ENCODE measurements around the gene HCFC2.

HCFC2 gene

GRCh38 chr12:104050436-104050835 lies 13.9 kb upstream of the HCFC2 start:
- no peaks in the 10 kb centered on the region for H3K9me3 ChIP-seq
- TF ChIP-seq CTCF (IDR thresholded peaks at IDR 0.05) = no peak
- H3K36me3 ChIP-seq = no peaks in the 10 kb centered on the region
- H3K4me1 ChIP-seq (ENCODE audit: control insufficient read depth in 1 of 2, insufficient read depth in 1 of 2, low read depth in 1 of 2, low read length in 1 of 2) = peaks cover 0 to 7% of the 10 kb centered on the region in 2 experiments
- H3K4me3 ChIP-seq (ENCODE audit: low read depth in 1 of 2, low read length in 1 of 2) = no peak overlapping the region
- no peak overlapping the region for H3K27ac ChIP-seq
- peaks cover 59% of the 10 kb centered on the region for H3K27me3 ChIP-seq

GRCh38 chr12:104054681-104055346 lies 9.5 kb upstream of the HCFC2 start:
- no peaks in the 10 kb centered on the region for H3K9me3 ChIP-seq
- H3K27me3 ChIP-seq = peaks cover 41% of the 10 kb centered on the region
- no peak overlapping the region for H3K27ac ChIP-seq
- H3K4me1 ChIP-seq (ENCODE audit: control insufficient read depth in 1 of 2, insufficient read depth in 1 of 2, low read depth in 1 of 2, low read length in 1 of 2) = peaks cover 0 to 3% of the 10 kb centered on the region in 2 experiments
- no peak for TF ChIP-seq CTCF (IDR thresholded peaks at IDR 0.05)
- H3K4me3 ChIP-seq (ENCODE audit: low read depth in 1 of 2, low read length in 1 of 2) = no peak overlapping the region
- H3K36me3 ChIP-seq = no peaks in the 10 kb centered on the region

- no peak for TF ChIP-seq CTCF (IDR thresholded peaks at IDR 0.05)
- H3K27ac ChIP-seq = no peak overlapping the region
Observed at GRCh38 chr12:104055686-104056388, 8.5 kb upstream of the HCFC2 start.

GRCh38 chr12:104056419-104056972 lies 7.8 kb upstream of the HCFC2 start:
- Histone ChIP-seq H3K4me1 (ENCODE audit: control insufficient read depth in 1 of 2, insufficient read depth in 1 of 2, low read depth in 1 of 2, low read length in 1 of 2) (no peaks in the 10 kb centered on the region), H3K4me3 (ENCODE audit: low read depth in 1 of 2, low read length in 1 of 2) (no peak overlapping the region), H3K36me3 (no peaks in the 10 kb centered on the region), H3K9me3 (no peaks in the 10 kb centered on the region), H3K27me3 (peaks cover 37% of the 10 kb centered on the region), H3K27ac (no peak overlapping the region)
- TF ChIP-seq CTCF (IDR thresholded peaks at IDR 0.05) = no peak

More at GRCh38 chr12:104055686-104056388, 8.5 kb upstream of the HCFC2 start:
- H3K4me1 ChIP-seq (ENCODE audit: control insufficient read depth in 1 of 2, insufficient read depth in 1 of 2, low read depth in 1 of 2, low read length in 1 of 2) = no peaks in the 10 kb centered on the region
- no peaks in the 10 kb centered on the region for H3K9me3 ChIP-seq
- no peak overlapping the region for H3K4me3 ChIP-seq (ENCODE audit: low read depth in 1 of 2, low read length in 1 of 2)
- H3K36me3 ChIP-seq = no peaks in the 10 kb centered on the region
- peaks cover 37% of the 10 kb centered on the region for H3K27me3 ChIP-seq

GRCh38 chr12:104057771-104058197 lies 6.5 kb upstream of the HCFC2 start:
- TF ChIP-seq CTCF (IDR thresholded peaks at IDR 0.05) = no peak
- H3K27ac ChIP-seq = no peak overlapping the region
- no peaks in the 10 kb centered on the region for H3K4me1 ChIP-seq (ENCODE audit: control insufficient read depth in 1 of 2, insufficient read depth in 1 of 2, low read depth in 1 of 2, low read length in 1 of 2)
- H3K4me3 ChIP-seq (ENCODE audit: low read depth in 1 of 2, low read length in 1 of 2) = no peak overlapping the region
- H3K36me3 ChIP-seq = no peaks in the 10 kb centered on the region
- no peaks in the 10 kb centered on the region for H3K9me3 ChIP-seq
- peaks cover 34% of the 10 kb centered on the region for H3K27me3 ChIP-seq

Data from neutrophil (primary cell).